ENCODE data around the gene MT1HL1.
"Not testable (repeated sequence)": the region's sequence is repeated elsewhere in the genome, so short reads cannot be mapped to it uniquely, and the experiment has no call there.

MT1HL1 gene

GRCh38 chr1:237016626-237017025 lies 12.4 kb upstream of the MT1HL1 start:
- no peak for DNase-seq (ENCODE audit: low spot score)

GRCh38 chr1:237013608-237014007 lies 9.4 kb upstream of the MT1HL1 start:
- no peak for DNase-seq (ENCODE audit: low spot score)

GRCh38 chr1:237012788-237013383 lies 8.6 kb upstream of the MT1HL1 start:
- no peak for DNase-seq (ENCODE audit: low spot score)

DNA sequence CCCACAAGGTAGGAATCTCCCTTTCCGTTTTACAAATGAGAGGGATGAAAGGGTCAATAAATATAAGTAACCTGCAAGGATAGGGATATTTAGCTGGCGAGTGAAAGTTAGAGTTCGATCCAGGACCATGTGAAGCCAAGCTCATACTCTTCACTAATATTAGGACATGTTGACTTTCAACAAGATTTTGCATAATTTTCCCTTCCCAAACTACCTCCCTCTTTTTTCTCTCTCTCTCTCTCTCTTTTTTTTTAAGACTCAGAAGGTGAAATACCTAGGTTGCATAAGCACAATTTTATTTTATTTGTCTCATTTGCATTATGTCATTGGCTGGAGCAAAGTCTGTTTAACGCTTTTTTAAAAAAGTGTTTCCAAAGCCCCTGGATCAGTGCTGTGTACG lies 8.1 kb upstream of the MT1HL1 start:
- no peak for DNase-seq (ENCODE audit: low spot score)

DNA sequence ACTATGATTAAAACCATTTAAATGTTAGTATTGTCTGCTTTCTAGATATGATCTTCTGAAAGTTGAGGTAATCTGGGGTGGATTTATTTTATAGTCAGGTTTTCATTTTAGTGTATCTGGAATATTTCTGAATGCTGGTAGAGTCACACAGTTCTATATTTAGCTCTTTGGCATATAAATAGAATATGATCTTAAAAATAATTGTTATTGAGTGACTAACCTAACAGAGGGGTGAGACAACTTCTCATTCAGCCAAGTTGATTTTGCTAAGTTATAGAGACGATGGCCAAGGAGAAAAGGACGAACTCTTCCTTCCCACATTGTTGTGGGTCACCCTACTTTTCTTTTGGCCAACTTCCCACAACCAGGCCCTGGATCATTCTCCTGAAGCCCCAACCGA lies 7.2 kb upstream of the MT1HL1 start:
- DNase-seq (ENCODE audit: low spot score) = no peak

GRCh38 chr1:237009611-237010010 lies 5.4 kb upstream of the MT1HL1 start:
- no peak for DNase-seq (ENCODE audit: low spot score)

GRCh38 chr1:237007147-237007881 lies 3.1 kb upstream of the MT1HL1 start:
- DNase-seq (ENCODE audit: low spot score) = no peak

- DNase-seq (ENCODE audit: low spot score) = no peak
Observed at GRCh38 chr1:237005674-237006073, 1.4 kb upstream of the MT1HL1 start.

DNA sequence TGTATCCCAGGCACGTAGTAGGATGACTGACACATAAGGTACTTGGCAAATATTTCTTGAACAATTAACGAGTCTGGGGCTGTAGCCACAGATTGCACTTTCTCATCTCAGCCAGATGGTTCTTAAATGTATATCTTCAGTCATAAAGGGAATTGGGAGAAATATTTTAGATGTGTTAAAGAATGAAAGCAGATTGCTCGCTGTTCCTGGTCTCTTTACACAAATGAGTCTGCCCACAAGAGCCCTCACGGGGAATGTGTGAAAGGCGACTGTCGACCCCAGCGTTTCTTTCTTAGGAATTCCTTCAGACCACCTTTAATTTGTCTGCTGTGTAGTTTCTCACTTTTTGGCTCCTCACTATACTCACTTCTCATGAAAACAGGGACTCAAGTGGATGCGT lies 725 bp downstream of the MT1HL1 start:
- no peak for DNase-seq (ENCODE audit: low spot score)

GRCh38 chr1:237000191-237000590 lies 4.0 kb downstream of the MT1HL1 start:
- no peak for DNase-seq (ENCODE audit: low spot score)

GRCh38 chr1:236998546-236998945 lies 5.7 kb downstream of the MT1HL1 start:
- no peak for DNase-seq (ENCODE audit: low spot score)

GRCh38 chr1:236997882-236998281 lies 6.4 kb downstream of the MT1HL1 start:
- no peak for DNase-seq (ENCODE audit: low spot score)

- DNase-seq (ENCODE audit: low spot score) = no peak
Observed at GRCh38 chr1:236997361-236997760, 6.9 kb downstream of the MT1HL1 start.

DNA sequence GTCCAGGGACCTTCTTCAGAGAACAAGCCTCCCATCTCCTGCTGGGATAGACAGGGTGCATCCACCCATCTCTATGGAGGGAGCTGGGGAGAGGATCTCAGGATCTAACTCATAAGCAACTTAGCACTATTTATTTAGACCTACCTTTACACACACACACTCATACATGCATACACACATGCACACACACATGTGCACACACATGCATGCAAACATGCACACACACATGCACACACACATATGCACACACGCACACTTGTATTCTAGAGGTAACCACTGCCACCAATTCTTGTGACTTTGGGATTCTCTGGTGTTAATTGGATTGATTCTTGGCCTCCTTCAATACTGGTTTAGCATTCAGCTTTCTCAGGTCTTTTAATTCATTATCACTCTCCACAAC lies 9.8 kb downstream of the MT1HL1 start:
- no peak for DNase-seq (ENCODE audit: low spot score)

- DNase-seq (ENCODE audit: low spot score) = no peak
Observed at GRCh38 chr1:236992449-236992848, 11.8 kb downstream of the MT1HL1 start.

DNA sequence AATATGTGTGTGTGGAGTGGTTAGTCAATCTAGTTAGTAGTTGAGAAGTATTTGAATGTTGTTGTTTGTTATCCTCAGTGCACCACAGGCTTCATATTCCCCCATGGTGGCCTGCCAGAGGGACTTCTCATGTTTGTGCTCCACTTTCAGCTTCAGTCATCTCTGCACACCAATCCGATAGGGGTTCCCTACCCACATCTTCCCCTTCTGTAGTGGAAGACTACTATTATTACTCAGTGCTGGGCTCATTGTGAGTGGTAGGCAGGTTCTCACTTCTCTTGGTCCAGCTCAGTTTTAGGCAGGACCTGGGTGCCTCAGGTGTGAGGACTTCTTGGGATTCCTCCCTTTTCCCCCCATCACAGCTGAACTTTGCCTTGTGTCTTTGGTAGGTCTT lies 14.2 kb downstream of the MT1HL1 start:
- DNase-seq (ENCODE audit: low spot score) = no peak

DNA sequence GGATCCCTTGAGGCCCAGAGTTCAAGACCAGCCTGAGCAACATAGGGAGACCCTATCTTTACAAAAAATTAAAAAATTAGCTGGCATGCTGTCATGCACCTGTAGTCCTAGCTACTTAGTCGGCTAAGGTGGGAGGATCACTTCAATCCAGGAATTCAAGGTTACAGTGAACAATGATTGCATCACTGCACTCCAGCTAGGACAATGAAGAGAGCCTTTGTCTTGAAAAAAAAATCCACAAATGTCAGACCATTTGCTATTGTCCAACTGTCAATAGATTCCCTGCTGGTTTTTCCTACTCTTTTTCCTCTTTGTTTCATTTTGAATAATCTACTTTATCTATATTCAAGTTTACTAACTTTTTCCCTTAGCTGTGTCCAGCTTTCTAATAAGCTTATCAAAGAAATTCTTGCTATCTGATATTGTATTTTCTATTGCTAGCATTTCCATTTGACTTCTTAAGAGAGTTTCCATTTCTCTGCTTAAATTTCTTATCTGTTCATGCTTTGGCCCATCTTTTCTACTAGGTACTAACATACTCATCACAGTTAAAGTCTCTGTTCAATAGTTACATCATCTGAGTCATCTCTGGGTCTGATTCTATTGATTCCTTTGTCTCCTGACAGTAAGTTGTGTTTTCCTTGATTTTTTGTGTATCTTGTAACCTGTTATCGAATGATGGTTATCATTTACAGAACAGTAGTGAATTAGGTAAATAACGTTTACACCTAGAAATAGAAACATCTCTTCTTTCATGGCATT lies 14.8 kb downstream of the MT1HL1 start:
- DNase-seq (ENCODE audit: low spot score) = no peak

DNA sequence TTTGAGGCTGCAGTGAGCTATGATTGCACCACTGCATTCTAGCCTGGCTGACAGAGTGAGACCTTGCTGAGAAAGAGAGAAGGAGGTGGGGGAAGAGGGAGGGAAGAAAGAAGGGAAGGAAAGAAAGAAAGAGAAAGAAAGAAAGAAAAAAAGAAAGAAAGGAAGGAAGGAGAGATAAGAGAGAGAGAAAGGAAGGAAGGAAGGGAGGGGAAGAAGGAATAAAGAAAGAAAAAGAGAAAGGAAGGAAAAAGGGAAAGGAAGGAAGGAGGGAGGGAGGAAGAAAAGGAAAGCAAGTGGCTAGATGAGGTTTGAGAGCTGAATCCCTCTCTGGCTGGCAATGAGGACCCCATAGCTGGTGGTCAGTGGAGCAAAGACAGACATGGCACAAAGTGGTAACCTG lies 20.4 kb downstream of the MT1HL1 start:
- DNase-seq (ENCODE audit: low spot score) = no peak

DNA sequence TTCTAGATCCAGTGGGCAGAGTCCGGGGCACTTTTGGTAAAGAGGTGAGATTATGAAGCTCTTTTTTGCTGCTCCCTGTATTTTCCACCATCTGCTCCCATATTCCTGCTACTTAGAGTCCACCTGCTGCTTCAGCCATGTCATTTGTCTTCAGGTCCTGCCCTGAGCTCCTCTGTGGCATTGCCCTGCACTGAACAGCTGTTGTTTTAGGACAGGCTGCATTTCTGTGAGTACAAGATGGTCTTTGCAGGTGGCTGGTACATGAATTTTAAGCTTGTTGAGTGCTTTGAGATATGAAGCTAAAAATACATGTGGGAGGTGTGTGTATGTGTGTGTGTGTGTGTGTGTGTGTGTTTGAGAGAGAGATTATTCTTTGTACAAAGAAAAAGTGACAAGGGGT lies 21.9 kb downstream of the MT1HL1 start:
- DNase-seq (ENCODE audit: low spot score) = no peak

DNA sequence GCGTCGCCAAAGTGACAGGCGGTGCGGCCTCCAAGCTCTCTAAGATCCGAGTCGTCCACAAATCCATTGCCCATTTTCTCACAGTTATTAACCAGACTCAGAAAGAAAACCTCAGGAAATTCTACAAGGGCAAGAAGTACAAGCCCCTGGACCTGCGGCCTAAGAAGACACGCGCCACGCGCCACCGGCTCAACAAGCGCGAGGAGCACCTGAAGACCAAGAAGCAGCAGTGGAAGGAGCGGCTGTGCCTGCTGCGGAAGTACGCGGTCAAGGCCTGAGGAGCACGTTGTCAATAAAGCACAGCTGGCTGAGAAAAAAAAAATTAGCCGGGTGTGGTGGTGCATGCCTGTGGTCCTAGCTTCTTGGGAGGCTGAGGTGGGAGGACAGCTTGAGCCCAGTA lies 22.8 kb downstream of the MT1HL1 start:
- DNase-seq (ENCODE audit: low spot score) = not testable (repeated sequence)

DNA sequence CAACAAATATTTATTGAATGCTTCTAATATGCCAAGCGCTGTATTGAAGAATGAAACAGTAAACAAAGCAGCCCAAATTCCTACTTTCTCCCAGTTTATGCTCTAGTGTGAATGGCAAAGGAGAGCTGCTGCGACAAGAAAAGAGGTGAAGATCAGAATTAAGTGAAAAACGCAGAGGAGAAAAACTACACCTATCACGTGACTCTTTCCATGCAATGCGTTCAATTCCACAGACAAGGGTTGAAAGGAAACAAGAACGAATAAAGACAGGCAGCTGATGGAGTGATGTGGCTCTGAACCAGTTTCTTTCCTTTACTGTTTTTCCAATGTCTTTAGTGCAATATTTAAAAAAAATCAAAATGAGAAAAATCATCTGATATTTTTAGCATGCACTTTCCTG lies 23.6 kb downstream of the MT1HL1 start:
- peak; percentile 7 for DNase-seq (ENCODE audit: low spot score)

DNA sequence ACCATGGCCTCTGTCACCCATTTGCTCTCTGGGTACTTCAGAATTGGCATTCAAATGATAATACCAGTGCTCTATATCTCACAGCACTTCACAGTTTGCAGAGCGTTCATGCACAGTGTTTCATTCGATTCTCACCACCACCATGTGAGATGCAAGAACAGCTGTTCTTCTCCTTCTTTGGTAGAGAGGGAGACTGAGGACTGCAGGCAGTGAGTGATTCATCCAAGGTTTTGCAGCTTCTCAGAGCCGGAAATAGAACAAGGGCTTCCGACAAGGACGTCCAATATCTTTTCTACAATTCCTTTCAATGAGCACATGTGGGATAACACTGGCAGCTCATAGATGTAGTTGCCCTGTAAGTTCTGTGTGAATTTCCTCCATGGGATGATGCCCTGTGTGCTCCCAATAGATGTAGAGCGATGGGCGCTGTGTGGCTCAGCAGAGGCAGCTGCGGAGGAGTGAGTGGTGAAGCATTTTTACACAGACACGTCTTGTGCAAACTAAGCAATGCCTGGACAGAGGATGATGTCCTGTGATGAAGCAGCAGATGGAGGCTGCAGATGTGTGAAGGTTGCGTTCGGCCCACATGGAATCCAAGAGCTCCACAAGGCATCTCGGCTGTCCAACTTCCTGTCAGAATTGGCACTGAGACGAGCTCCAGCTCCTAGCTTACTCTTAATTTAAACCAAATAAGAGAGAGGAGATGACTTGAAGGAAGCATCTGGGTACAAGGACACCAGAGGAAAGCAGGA lies 24.9 kb downstream of the MT1HL1 start:
- no peak for DNase-seq (ENCODE audit: low spot score)

- DNase-seq (ENCODE audit: low spot score) = peak; percentile 71
Observed at GRCh38 chr1:236978740-236979139, 25.5 kb downstream of the MT1HL1 start.
